ENCODE results near the gene TMEM150A. TPM values are rescaled to one million over a fixed set of nuclear protein-coding genes. Genes with fewer than 3 reads are reported as not detected.
"Not testable (repeated sequence)": the region's sequence is repeated elsewhere in the genome, so short reads cannot be mapped to it uniquely, and the experiment has no call there.

The TMEM150A gene
- total RNA-seq, 1 experiment from 2014 or later: 5.5 TPM

- no peak for DNase-seq (ENCODE audit: low read depth)
Measured at GRCh38 chr2:85593023-85593422, 9.5 kb downstream of the TMEM150A start.

GRCh38 chr2:85592299-85592698 lies 10.2 kb downstream of the TMEM150A start:
- not testable (repeated sequence) for DNase-seq (ENCODE audit: low read depth)

GRCh38 chr2:85591563-85591962 lies 10.9 kb downstream of the TMEM150A start:
- no peak for DNase-seq (ENCODE audit: low read depth)

- DNase-seq (ENCODE audit: low read depth): no peak
Measured at GRCh38 chr2:85590950-85591349, 11.5 kb downstream of the TMEM150A start.

- DNase-seq (ENCODE audit: low read depth): peak; percentile 93
Measured at GRCh38 chr2:85589982-85590791, 12.3 kb downstream of the TMEM150A start.

- DNase-seq (ENCODE audit: low read depth): no peak
Measured at GRCh38 chr2:85589181-85589580, 13.3 kb downstream of the TMEM150A start.

GRCh38 chr2:85588645-85589044 lies 13.9 kb downstream of the TMEM150A start:
- DNase-seq (ENCODE audit: low read depth): no peak

- no peak for DNase-seq (ENCODE audit: low read depth)
Measured at GRCh38 chr2:85588236-85588635, 14.3 kb downstream of the TMEM150A start.

GRCh38 chr2:85585781-85586105 lies 16.8 kb downstream of the TMEM150A start:
- peak; percentile 78 for DNase-seq (ENCODE audit: low read depth)

GRCh38 chr2:85584857-85585780 lies 17.4 kb downstream of the TMEM150A start:
- peak; percentile 97 for DNase-seq (ENCODE audit: low read depth)

- peak; percentile 46 for DNase-seq (ENCODE audit: low read depth)
Measured at GRCh38 chr2:85584354-85584856, 18.1 kb downstream of the TMEM150A start, which contains the start of gene VAMP5. VAMP5 (plus strand) TSS chr2:85584431; CDS start chr2:85584491, 60 bp downstream.

GRCh38 chr2:85583667-85584353 lies 18.7 kb downstream of the TMEM150A start:
- no peak for DNase-seq (ENCODE audit: low read depth)

- DNase-seq (ENCODE audit: low read depth): no peak
Measured at GRCh38 chr2:85582492-85582891, 20.0 kb downstream of the TMEM150A start.

GRCh38 chr2:85580206-85580605 lies 22.3 kb downstream of the TMEM150A start:
- no peak for DNase-seq (ENCODE audit: low read depth)

- no peak for DNase-seq (ENCODE audit: low read depth)
Measured at GRCh38 chr2:85579266-85579935, 23.1 kb downstream of the TMEM150A start.

- peak; percentile 29 for DNase-seq (ENCODE audit: low read depth)
Measured at GRCh38 chr2:85578243-85579180, 24.0 kb downstream of the TMEM150A start.

- DNase-seq (ENCODE audit: low read depth): peak; percentile 70
Measured at GRCh38 chr2:85577386-85578242, 24.9 kb downstream of the TMEM150A start, which contains the start of gene VAMP8. VAMP8 (plus strand) TSS chr2:85577586; CDS start chr2:85577647, 61 bp downstream.

GRCh38 chr2:85577063-85577385 lies 25.5 kb downstream of the TMEM150A start:
- no peak for DNase-seq (ENCODE audit: low read depth)

GRCh38 chr2:85575739-85576138 lies 26.8 kb downstream of the TMEM150A start:
- DNase-seq (ENCODE audit: low read depth): no peak

Measured in RPMI7951 (cell line).